ENCODE results near the gene IGSF21.

The IGSF21 gene

DNA sequence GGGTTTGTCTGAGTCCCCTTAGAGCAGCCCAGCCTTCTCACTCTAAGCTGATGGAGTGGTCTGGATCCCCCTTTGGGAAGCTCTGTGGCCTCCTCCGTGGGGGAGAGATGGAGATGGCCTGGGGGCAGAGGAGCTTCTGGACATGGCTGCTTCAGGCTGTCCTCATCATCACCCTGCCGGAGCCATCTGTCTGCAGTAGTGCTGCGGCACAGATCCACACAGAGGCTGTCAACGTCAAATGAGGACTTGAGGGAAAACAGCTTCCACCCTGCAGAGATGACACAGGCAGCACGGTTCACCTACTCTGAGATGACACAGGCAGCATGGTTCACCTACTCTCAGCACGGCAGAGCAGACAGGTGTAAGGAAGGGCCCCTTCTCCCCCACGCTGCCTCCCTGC is 134.3 kb downstream of the IGSF21 start:
- Histone ChIP-seq H3K27ac (ENCODE audit: low read length) (no peak overlapping the region), H3K4me2 (ENCODE audit: low read length) (no peak overlapping the region), H3K9ac (ENCODE audit: low read length) (no peak overlapping the region)

DNA sequence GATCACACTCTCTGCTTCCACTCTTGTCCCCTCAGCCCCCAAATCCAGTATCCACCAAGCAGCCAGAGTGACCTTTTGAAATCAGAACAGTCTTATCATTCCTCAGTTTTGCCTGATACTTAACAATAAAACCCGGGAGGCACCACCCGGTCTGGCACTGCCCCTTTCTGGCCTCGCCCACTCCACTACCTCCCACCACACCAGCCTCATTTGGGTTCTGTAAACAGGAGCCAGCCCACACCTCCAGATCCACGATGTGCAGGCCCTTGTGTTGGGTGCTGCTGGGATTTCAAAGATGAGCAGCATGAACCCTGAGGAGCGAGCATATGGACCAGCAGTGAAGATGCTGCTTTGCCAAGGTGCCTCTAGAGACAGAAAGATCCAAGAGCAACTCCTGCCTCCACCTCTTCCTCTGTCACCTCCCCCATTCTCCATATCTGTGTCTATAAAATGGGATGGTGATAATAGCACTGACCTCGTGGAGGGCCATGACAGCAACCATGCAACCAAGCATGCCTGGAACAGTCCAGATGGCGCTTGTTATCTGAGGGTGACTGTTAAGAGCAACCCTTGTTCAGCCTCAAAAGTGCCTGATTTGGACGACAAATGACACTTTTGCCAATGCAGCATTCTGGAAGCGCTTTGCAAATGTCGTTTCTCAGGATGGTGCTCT is 136.0 kb downstream of the IGSF21 start:
- H3K36me3 ChIP-seq (replicated peaks; ENCODE audit: low read depth, low read length) = no peaks in the 10 kb centered on the region
- H3K4me2 ChIP-seq (ENCODE audit: low read length) = no peak overlapping the region
- H4K20me1 ChIP-seq (ENCODE audit: insufficient read depth, low read length) = no peaks in the 10 kb centered on the region
- H3K27me3 ChIP-seq (ENCODE audit: low read depth, low read length) = no peaks in the 10 kb centered on the region
- no peak overlapping the region for H3K27ac ChIP-seq (ENCODE audit: low read length)
- H3K9ac ChIP-seq (ENCODE audit: low read length) = no peak overlapping the region
- no peaks in the 10 kb centered on the region for H3K9me3 ChIP-seq (ENCODE audit: insufficient read depth, low read length)
- no peak overlapping the region for H3K4me3 ChIP-seq (ENCODE audit: low read length)
- no peak for TF ChIP-seq EZH2phosphoT487 (IDR thresholded peaks at IDR 0.05; ENCODE audit: low read depth)
- no peaks in the 10 kb centered on the region for H3K4me1 ChIP-seq (ENCODE audit: low read length)
- no peaks in the 10 kb centered on the region for H3K79me2 ChIP-seq (ENCODE audit: low read length)
- H2AFZ ChIP-seq (ENCODE audit: low read depth, low read length) = no peak overlapping the region

More for the DNA sequence above, 134.3 kb downstream of the IGSF21 start:
- no peaks in the 10 kb centered on the region for H3K27me3 ChIP-seq (ENCODE audit: low read depth, low read length)
- no peaks in the 10 kb centered on the region for H3K4me1 ChIP-seq (ENCODE audit: low read length)
- H3K4me3 ChIP-seq (ENCODE audit: low read length) = no peak overlapping the region
- no peak overlapping the region for H2AFZ ChIP-seq (ENCODE audit: low read depth, low read length)
- no peaks in the 10 kb centered on the region for H3K79me2 ChIP-seq (ENCODE audit: low read length)
- no peak for TF ChIP-seq EZH2phosphoT487 (IDR thresholded peaks at IDR 0.05; ENCODE audit: low read depth)
- TF ChIP-seq, protein P1, sequence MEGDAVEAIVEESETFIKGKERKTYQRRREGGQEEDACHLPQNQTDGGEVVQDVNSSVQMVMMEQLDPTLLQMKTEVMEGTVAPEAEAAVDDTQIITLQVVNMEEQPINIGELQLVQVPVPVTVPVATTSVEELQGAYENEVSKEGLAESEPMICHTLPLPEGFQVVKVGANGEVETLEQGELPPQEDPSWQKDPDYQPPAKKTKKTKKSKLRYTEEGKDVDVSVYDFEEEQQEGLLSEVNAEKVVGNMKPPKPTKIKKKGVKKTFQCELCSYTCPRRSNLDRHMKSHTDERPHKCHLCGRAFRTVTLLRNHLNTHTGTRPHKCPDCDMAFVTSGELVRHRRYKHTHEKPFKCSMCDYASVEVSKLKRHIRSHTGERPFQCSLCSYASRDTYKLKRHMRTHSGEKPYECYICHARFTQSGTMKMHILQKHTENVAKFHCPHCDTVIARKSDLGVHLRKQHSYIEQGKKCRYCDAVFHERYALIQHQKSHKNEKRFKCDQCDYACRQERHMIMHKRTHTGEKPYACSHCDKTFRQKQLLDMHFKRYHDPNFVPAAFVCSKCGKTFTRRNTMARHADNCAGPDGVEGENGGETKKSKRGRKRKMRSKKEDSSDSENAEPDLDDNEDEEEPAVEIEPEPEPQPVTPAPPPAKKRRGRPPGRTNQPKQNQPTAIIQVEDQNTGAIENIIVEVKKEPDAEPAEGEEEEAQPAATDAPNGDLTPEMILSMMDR (IDR thresholded peaks at IDR 0.05; ENCODE audit: low read depth, low read length) = no peak
- H4K20me1 ChIP-seq (ENCODE audit: insufficient read depth, low read length) = no peaks in the 10 kb centered on the region
- H3K9me3 ChIP-seq (ENCODE audit: insufficient read depth, low read length) = no peaks in the 10 kb centered on the region
- no peaks in the 10 kb centered on the region for H3K36me3 ChIP-seq (replicated peaks; ENCODE audit: low read depth, low read length)

DNA sequence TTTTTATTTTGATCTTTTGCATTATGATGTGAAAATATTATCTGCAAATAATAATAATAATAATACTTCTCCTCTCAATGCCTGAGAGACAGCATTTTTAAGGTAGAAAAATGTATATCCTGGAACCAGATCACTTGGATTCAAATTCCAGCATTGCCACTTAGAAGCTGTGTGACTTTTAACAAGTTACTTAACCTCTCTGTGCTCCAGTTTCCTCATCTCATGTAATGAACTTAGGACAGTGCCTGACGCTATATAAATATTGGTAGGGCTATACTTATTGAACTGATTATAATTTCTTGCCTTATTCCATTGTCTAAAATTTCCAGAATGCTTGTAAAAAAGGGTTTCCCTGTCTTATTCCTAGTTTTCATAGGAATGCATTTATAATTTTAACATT is 137.2 kb downstream of the IGSF21 start:
- Histone ChIP-seq H3K4me1 (ENCODE audit: low read length) (no peaks in the 10 kb centered on the region), H3K9me3 (ENCODE audit: insufficient read depth, low read length) (no peaks in the 10 kb centered on the region), H2AFZ (ENCODE audit: low read depth, low read length) (no peak overlapping the region), H3K4me3 (ENCODE audit: low read length) (no peak overlapping the region), H3K9ac (ENCODE audit: low read length) (no peak overlapping the region), H4K20me1 (ENCODE audit: insufficient read depth, low read length) (no peaks in the 10 kb centered on the region), H3K79me2 (ENCODE audit: low read length) (no peaks in the 10 kb centered on the region), H3K4me2 (ENCODE audit: low read length) (no peak overlapping the region), H3K27me3 (ENCODE audit: low read depth, low read length) (no peaks in the 10 kb centered on the region), H3K36me3 (replicated peaks; ENCODE audit: low read depth, low read length) (no peaks in the 10 kb centered on the region), H3K27ac (ENCODE audit: low read length) (no peak overlapping the region)
- TF ChIP-seq, protein P1 (IDR thresholded peaks at IDR 0.05; ENCODE audit: low read depth, low read length) = no peak
- TF ChIP-seq EZH2phosphoT487 (IDR thresholded peaks at IDR 0.05; ENCODE audit: low read depth) = no peak

DNA sequence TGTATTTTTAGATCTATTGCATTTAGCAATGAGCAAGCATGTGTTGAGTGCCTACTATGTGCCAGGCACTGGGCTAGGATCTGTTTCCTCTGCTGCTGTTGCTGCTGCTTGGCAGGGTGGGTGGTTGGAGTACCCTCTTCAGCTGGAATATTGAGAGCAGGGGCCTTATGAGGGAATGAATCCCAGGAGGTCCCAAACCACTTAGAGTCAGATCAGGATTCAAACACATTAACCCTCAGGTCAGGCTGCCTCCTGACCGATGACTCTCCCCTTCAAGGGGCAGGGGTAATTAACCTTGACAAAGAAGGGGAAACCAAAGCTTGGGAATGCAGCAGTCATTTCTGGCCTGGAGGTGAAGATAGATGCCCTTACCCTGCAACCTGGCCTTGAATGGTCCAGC is 138.0 kb downstream of the IGSF21 start:
- no peaks in the 10 kb centered on the region for H3K27me3 ChIP-seq (ENCODE audit: low read depth, low read length)
- H3K4me1 ChIP-seq (ENCODE audit: low read length) = no peaks in the 10 kb centered on the region
- no peak overlapping the region for H3K9ac ChIP-seq (ENCODE audit: low read length)
- H3K27ac ChIP-seq (ENCODE audit: low read length) = no peak overlapping the region
- H3K36me3 ChIP-seq (replicated peaks; ENCODE audit: low read depth, low read length) = no peaks in the 10 kb centered on the region
- H2AFZ ChIP-seq (ENCODE audit: low read depth, low read length) = no peak overlapping the region
- no peaks in the 10 kb centered on the region for H4K20me1 ChIP-seq (ENCODE audit: insufficient read depth, low read length)
- no peaks in the 10 kb centered on the region for H3K79me2 ChIP-seq (ENCODE audit: low read length)
- H3K4me2 ChIP-seq (ENCODE audit: low read length) = no peak overlapping the region
- no peaks in the 10 kb centered on the region for H3K9me3 ChIP-seq (ENCODE audit: insufficient read depth, low read length)
- no peak for TF ChIP-seq EZH2phosphoT487 (IDR thresholded peaks at IDR 0.05; ENCODE audit: low read depth)
- TF ChIP-seq, protein P1 (IDR thresholded peaks at IDR 0.05; ENCODE audit: low read depth, low read length) = no peak
- H3K4me3 ChIP-seq (ENCODE audit: low read length) = no peak overlapping the region

All from OCI-LY3 (cell line).